Measurements from ENCODE around the gene PTAR1. TPM values are rescaled to one million over a fixed set of nuclear protein-coding genes. Genes with fewer than 3 reads are reported as not detected.

The PTAR1 gene
- total RNA-seq, 2 donors from 2014 or later = 45.3 to 64.4 TPM

DNA sequence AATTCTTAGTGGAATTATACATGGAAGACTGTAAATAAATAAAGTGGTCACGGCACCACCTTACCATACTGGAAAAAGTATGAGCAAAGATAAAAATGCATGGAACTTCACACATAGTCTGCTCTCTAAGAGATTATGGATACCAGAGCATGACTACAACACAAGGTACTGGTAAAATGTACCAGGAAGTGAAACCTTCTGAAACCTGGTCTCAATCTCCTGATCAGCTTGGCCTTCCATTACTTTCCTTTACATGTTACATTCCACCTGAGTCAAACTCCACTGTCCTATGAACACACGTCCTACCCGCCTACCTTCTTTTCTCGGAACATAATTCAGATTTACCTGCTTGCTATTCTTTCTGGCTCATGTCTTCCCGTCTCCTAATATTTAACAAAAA, 15.9 kb downstream of the PTAR1 start:
- Histone ChIP-seq H3K4me1 (no peaks in the 10 kb centered on the region), H3K4me3 (no peak overlapping the region), H3K9ac (ENCODE audit: low read depth in 2 of 2, low read length in 2 of 2) (no peak overlapping the region), H3K27me3 (no peaks in the 10 kb centered on the region), H3K36me3 (peaks cover 5% of the 10 kb centered on the region), H3K27ac (no peak overlapping the region), H3K9me3 (no peaks in the 10 kb centered on the region)
- intact Hi-C loops (cut with DNase I) = no loop called here
- TF ChIP-seq, protein P1, sequence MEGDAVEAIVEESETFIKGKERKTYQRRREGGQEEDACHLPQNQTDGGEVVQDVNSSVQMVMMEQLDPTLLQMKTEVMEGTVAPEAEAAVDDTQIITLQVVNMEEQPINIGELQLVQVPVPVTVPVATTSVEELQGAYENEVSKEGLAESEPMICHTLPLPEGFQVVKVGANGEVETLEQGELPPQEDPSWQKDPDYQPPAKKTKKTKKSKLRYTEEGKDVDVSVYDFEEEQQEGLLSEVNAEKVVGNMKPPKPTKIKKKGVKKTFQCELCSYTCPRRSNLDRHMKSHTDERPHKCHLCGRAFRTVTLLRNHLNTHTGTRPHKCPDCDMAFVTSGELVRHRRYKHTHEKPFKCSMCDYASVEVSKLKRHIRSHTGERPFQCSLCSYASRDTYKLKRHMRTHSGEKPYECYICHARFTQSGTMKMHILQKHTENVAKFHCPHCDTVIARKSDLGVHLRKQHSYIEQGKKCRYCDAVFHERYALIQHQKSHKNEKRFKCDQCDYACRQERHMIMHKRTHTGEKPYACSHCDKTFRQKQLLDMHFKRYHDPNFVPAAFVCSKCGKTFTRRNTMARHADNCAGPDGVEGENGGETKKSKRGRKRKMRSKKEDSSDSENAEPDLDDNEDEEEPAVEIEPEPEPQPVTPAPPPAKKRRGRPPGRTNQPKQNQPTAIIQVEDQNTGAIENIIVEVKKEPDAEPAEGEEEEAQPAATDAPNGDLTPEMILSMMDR (IDR thresholded peaks at IDR 0.05) = no peak
- no peak for DNase-seq

DNA sequence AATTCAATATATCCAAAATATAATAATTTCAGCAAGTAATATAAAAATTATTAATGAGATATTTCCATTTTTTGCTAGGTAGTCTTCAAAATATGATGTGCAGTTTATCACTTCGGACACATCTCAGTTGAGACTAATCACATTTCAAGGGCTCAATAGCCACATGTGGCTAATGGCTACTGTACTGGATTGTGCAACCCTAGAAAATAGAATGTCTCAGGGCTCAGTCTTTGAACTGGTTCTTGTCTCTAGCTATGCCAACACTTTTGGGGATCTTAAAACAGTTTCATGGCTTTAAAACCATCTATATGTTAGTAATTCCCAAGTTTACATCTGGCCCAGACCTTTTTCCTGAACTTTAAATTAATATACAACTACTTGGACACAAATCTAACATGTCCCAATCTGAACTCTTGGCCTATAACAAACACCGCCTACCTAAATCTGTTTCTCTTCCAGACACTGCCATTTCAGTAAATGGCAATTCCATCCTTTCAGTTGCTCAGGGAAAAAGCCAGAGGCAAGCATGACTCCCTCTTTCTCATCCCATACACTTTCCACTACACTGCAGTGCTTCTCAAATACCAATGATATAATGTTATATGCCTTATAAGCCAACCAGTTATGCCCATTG, 18.8 kb downstream of the PTAR1 start:
- H3K9me3 ChIP-seq = no peaks in the 10 kb centered on the region
- no peak for DNase-seq
- no peak overlapping the region for H3K27ac ChIP-seq
- H3K27me3 ChIP-seq = no peaks in the 10 kb centered on the region
- TF ChIP-seq, protein P1 (IDR thresholded peaks at IDR 0.05) = no peak
- intact Hi-C loops (cut with DNase I) = no loop called here
- peaks cover 5% of the 10 kb centered on the region for H3K36me3 ChIP-seq
- H3K4me3 ChIP-seq = no peak overlapping the region
- no peaks in the 10 kb centered on the region for H3K4me1 ChIP-seq
- no peak overlapping the region for H3K9ac ChIP-seq (ENCODE audit: low read depth in 2 of 2, low read length in 2 of 2)

DNA sequence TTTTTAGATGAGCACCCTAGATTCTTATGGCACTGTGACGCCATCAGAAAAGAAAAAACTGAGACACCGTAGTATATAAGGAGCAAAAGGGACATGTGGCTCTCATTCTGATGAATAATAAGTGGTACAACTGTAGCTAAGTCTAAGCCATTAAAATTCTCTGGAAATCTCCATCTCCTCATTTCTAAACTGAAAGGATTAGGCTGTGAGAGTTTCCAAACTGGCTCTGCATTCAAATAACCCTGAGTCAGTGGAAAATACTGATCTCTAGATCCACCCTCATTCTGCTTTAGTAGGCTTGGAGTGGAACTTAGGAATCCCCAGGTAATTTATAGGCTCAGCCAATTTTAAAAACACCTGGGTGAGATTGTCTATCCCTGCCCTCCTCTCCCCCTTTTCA, 28.5 kb downstream of the PTAR1 start:
- Histone ChIP-seq H3K27ac (no peak overlapping the region), H3K9ac (ENCODE audit: low read depth in 2 of 2, low read length in 2 of 2) (no peak overlapping the region), H3K27me3 (no peaks in the 10 kb centered on the region), H3K4me1 (no peaks in the 10 kb centered on the region), H3K9me3 (no peaks in the 10 kb centered on the region), H3K36me3 (peaks cover 27% of the 10 kb centered on the region), H3K4me3 (no peak overlapping the region)
- intact Hi-C loops (cut with DNase I) = no loop called here
- DNase-seq = no peak
- TF ChIP-seq, protein P1 (IDR thresholded peaks at IDR 0.05) = no peak

DNA sequence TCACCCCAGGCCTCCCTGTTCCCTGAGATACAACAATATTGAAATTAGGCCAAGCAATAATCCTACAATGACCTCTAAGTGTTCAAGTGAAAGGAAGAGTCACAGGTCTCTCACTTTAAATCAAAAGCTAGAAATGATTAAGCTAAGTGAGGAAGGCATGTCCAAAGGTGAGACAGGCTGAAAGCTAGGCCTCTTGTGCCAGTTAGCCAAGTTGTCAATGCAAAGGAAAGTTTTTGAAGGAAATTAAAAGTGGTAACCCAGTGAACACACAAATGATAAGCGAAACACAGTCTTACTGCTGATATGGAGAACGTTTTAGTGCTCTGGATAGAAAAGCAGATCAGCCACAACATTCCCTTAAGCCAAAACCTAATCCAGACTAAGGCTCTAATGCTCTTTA, 39.8 kb downstream of the PTAR1 start:
- no peak for DNase-seq
- H3K36me3 ChIP-seq = no peaks in the 10 kb centered on the region
- H3K9ac ChIP-seq (ENCODE audit: low read depth in 2 of 2, low read length in 2 of 2) = peak overlapping the region in 1 of 2 donors; percentile 49
- TF ChIP-seq, protein P1 (IDR thresholded peaks at IDR 0.05) = no peak
- no peaks in the 10 kb centered on the region for H3K9me3 ChIP-seq
- peaks cover 9% of the 10 kb centered on the region for H3K4me1 ChIP-seq
- intact Hi-C loops (cut with DNase I) = no loop called here
- peak overlapping the region; percentile 74 for H3K27ac ChIP-seq
- H3K4me3 ChIP-seq = no peak overlapping the region
- H3K27me3 ChIP-seq = no peaks in the 10 kb centered on the region

DNA sequence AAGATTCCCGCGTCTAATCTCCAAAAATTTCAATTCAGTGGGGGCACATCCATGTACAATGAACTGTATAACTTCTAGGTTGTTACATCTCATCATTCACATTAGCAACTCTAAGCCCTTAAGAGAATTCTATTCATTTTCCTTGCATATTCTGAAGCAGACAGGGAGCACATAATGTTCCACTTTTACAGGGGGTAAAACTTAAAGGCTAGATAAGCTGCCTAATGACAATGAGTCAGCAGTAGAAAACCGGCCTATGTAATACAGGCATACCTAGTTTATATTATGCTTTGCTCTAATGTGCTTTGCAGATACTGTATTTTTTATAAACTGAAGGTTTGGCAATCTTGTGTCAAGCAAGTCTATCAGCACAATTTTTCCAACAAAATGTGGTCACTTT, 40.4 kb downstream of the PTAR1 start:
- Histone ChIP-seq H3K9ac (ENCODE audit: low read depth in 2 of 2, low read length in 2 of 2) (no peak overlapping the region), H3K4me3 (no peak overlapping the region), H3K27ac (peak overlapping the region; percentile 74), H3K4me1 (peaks cover 9% of the 10 kb centered on the region), H3K36me3 (no peaks in the 10 kb centered on the region), H3K27me3 (no peaks in the 10 kb centered on the region), H3K9me3 (no peaks in the 10 kb centered on the region)
- intact Hi-C loops (cut with DNase I) = no loop called here
- no peak for DNase-seq
- TF ChIP-seq, protein P1 (IDR thresholded peaks at IDR 0.05) = no peak
